Transverse colon (tissue), 4 donors: Measurements from ENCODE around the gene STXBP4.

ENCODE experiments used
- EP300 ChIP-seq: sonication (generic); formaldehyde crosslinking; IDR thresholded peaks from one replicate; pipeline ENCODE4 v1.6.1; 2017; ENCODE audit warnings: antibody characterized with exemption, low read depth
- POLR2A ChIP-seq: fragments of 450-650 bp; IDR thresholded peaks from one replicate; pipeline ENCODE4 v1.6.1; 2016; ENCODE audit warnings: antibody characterized with exemption, mild to moderate bottlenecking, moderate library complexity
- POLR2AphosphoS5 ChIP-seq, 3 donors: sonication (generic); formaldehyde crosslinking; IDR thresholded peaks; one replicate each; pipeline ENCODE4 v1.6.1; 2016; ENCODE audit warnings: antibody characterized with exemption in 3 of 3
- TF ChIP-seq, protein P1 (sequence below), 5 experiments: fragments of 200-600 bp in 3 of 5; fragments of 450-650 bp in 2 of 5; sonication (generic) in 3 of 5; IDR thresholded peaks; 1 replicate in 2 of 5; 2 replicates in 3 of 5; pipeline ENCODE4 v1.5.1; 2016 to 2017; ENCODE audit warnings: antibody characterized with exemption in 5 of 5, inconsistent platforms in 3 of 5, mild to moderate bottlenecking in 2 of 5, moderate library complexity in 1 of 5

DNA sequence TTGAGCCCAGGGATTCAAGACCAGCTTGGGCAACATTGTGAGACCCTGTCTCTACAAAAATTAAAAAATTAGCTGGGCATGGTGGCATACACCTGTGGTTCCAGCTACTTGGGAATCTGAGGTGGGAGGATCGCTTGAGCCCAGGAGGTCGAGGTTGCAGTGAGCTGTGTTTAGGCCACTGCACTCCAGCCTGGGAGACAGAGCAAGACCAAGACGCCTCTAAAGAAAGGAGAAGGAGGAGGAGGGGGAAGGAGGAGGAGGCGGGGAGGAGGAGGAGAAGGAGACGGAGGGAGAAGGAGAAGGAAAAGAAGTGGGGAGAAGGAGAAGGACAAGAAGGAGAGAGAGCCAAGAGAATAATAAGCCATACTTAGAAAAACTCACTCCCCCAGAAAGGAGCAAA lies 35.9 kb downstream of the STXBP4 start:
- TF ChIP-seq, protein P1, sequence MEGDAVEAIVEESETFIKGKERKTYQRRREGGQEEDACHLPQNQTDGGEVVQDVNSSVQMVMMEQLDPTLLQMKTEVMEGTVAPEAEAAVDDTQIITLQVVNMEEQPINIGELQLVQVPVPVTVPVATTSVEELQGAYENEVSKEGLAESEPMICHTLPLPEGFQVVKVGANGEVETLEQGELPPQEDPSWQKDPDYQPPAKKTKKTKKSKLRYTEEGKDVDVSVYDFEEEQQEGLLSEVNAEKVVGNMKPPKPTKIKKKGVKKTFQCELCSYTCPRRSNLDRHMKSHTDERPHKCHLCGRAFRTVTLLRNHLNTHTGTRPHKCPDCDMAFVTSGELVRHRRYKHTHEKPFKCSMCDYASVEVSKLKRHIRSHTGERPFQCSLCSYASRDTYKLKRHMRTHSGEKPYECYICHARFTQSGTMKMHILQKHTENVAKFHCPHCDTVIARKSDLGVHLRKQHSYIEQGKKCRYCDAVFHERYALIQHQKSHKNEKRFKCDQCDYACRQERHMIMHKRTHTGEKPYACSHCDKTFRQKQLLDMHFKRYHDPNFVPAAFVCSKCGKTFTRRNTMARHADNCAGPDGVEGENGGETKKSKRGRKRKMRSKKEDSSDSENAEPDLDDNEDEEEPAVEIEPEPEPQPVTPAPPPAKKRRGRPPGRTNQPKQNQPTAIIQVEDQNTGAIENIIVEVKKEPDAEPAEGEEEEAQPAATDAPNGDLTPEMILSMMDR (IDR thresholded peaks at IDR 0.05) = no peak
- no peak for TF ChIP-seq POLR2AphosphoS5 (IDR thresholded peaks at IDR 0.05)
- TF ChIP-seq POLR2A = no peak
- TF ChIP-seq EP300 = no peak
